HG03139 (cell line): ENCODE results near the gene BACE2.

Experiments
- ATAC-seq: cut with Tn5 transposase; IDR thresholded peaks from one replicate; pipeline ENCODE4 v1.9.1; 2021; ENCODE audit not compliant: unreplicated experiment

The BACE2 gene

DNA sequence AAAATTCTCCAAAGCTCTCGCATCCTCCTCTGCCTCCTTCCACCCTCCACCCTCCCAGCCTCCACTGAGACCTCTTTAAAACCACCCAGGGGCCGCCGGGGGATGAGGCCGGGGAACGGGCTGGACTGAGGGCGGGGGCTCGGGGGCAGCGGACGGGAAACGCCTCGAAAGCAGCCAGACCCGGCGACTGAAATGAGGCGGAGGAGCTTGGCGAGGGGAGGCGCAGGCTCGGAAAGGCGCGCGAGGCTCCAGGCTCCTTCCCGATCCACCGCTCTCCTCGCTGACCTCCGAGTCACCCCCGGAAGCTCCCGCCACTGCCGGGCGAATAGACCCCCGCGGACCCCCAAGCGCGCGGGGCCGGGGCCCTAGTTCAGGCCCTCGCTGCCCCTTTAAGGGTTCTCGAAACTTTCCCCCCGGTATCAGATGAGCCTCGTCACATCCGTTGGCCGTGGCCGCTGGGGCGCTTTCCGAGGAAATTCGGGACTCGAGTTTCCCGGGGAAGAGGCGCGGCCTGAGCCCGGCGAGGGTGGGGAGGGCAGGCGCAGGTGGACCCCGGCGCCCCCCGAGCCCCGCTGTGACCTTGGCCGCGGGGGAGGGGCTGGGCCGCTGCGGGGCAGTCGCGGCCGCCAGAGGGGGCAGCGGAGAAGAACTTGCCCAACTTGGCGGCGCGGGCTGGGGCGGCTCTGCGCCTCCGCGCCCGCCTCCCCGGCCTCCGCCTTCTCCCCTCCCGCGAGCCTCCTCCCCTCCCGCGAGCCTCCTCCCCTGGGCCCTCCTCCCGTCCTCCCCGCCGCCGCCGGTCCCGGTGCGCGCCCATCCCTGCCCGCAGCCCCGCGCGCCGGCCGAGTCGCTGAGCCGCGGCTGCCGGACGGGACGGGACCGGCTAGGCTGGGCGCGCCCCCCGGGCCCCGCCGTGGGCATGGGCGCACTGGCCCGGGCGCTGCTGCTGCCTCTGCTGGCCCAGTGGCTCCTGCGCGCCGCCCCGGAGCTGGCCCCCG is at the start of gene BACE2:
TSS of gene BACE2 (plus strand) at position 813 of the 995 bp plus-strand sequence. CDS start at position 917, 104 bp downstream.
- ATAC-seq: no peak

DNA sequence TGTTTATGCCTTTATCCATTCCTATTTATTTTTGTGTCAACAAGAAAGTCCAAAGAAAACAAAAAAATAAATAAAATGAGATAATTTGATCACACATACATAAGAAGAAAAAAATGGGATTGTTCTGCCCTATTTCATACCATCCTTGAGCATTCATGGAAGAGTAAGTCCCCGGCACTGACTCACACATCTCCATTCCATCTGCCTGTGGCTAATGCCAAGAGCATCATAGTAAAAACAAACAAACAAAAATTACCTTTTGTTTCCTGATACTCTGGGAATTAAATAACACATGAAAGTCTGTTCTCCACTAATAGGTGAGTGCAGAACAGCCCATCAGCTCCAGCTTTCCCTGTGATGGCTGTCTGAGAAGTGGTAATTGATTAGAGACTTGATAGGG is 48.1 kb upstream of the BACE2 start:
- ATAC-seq: no peak

DNA sequence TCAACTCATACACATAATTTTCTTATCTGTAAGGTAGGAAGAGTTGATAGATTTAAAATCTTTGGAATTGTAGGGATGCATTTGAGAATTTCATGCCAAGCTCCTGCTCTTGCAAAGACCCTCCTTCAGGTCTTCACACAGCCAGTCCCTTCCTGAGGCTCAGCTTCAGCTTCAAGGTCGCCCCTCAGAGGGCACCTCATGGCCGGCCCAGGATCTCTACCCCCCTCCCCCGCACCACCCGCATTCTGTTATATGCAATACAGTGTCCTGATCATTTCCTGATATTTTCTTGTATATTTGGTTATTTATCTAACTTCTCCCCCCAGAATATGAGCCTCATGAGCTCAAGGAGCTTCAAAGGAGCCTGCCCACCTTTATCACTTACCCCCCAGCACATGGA is 47.0 kb upstream of the BACE2 start:
- no peak for ATAC-seq

DNA sequence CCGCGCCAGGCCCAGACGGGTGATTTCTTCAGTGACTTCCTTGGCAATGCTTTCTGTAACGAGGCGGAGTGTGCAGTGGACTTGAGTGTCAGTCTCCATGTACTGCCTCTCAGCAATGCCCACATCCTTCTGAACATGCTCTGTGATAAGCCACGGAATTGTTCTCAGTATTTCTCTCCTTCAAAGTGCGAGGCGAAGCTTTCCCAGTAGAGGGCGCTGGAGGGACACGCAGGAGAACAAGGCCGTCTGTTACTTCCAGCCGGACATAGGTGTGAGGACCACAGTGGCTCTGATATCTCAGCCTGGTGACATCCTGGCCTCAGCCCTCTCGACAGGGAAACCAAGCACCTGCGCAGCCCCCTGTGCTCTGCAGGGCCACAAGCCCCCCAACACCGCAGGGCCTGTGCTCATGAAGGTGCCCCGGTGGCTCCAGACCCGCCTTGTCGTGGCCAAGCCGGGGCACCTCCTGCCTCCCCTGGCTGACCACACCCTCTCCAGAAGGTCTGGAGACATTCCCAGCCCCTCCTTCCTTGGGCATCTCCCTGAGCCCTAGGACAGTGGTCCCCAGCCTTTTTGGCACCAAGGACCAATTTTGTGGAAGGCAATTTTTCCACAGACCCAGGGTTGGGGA is 46.1 kb upstream of the BACE2 start:
- no peak for ATAC-seq

DNA sequence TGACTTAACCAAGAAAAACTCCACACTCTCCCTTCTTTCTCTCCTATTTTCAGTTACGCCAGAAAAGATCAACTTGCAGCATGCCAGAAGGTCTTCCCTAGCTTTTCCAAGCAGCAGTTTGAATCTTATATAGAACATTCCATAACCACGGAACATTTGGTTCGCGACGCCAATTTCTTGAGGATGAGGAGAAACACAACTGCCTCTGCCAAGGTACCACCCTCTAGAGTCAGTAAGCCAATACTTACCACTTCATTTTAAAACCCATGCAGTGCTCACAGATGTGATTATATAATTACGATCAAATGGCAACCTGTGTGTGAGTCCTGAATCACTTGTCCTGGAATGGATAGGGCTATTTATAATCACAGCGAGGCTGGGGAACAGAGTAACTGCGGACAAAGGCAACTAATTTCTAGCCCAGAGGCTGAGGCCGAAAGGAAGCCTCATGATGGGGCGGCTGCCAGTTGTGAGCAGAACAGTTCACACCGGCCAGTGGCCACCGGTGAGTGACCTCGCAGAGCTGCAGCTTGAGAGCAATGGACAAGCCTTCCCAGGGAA is 43.2 kb upstream of the BACE2 start:
- ATAC-seq: no peak

DNA sequence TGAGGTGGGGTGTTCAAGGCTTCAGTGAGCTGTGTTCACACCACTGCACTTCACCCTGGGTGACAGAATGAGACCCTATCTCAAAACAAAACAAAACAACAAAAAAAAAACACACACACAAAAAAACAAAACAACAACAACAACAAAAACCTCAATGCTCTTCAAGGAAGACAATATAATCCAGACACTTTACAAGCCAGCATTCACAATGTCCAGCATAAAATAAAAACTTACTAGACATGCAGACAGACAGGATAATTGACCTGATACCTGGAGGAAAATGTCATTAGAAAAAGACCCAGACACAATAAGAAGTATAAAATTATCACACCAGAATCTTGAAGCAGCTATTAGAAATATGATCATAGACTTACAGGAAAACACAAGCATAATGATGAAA is 39.0 kb upstream of the BACE2 start:
- no peak for ATAC-seq

DNA sequence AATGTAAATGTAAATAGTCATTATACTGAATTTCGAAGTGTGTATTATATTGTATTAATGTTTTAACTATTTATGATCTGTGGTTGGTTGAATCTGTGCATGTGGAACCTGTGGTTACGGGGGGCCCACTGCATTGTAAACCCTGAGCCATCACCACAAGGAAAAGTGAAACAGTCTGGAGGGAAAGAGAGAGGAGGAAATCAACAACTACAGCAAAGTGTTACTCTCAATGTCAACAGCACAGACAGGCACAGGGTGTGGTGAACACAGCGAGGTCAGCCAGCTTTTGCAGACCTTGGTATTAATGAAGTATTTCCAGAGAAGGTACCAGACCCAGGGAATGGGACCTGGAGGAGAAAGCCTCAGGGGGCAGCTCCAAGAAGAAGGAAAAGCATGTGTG is 37.1 kb upstream of the BACE2 start:
- no peak for ATAC-seq

DNA sequence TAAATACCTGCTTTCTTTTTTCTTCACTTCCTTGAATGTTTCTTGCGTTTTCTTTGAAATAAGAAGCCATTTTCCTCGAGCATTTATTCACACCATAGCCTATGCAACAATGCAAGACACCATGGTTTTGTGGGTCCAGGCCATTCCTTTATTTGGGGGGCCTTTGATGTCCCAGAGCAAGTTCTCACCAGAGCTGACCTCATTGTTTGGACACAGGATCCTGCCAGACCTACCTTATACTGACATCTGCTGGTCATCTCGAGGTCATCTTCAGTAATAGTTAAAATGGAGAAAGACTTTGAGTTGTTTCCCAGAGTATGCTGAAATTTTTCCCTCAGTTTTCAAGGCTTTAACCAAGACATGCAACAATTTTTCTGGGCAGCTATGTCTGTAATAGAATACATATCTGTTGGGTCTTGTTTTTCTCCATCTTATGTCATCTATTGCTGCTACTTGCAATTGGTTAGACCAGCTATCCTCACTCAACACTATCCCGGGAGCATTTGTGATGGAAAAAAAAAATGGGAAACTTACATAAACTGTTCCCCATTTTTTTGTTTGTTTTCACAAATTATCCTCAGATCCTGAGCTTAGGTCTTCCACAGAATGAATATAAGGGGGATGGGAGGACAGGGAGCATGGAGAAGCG is 34.0 kb upstream of the BACE2 start:
- no peak for ATAC-seq

DNA sequence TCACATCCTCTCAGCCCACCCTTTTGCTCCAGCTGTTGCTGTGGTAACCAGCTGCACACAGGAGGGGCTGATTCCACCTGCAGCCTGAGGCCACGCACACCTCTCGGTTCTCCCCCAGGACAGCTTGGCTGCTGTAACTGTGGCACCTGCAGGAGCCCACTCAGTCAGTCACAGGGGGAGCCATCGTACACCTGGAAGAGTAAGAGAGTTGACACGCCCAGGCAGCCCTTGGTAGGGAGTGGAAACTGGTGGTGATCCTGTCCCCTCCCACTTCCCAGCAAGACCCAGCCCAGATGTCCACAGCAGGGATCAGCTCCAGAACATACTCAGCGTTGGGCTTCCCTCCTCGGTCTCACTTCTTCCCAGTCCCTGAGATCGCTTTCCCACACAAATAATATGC is 32.2 kb upstream of the BACE2 start:
- ATAC-seq: no peak

DNA sequence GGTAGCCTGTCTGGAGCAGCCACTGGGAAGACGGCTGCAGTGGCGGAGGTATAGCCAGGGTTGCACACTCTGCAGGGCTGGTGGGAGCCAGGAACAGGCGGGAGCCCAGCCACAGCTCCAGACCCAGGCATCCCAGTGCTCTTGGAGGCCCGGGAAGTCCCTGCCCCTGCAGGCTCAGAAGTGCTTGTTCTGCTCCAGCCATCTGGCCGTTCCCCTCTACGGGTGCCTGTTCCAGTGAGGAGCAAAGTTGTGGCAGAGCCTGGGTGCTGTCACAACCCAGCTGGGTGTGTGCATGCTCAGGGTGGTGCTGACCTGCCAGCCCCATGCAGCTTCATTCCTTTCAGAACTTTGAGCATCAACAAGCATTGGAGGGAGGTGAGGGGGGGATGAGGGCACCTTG is 31.7 kb upstream of the BACE2 start:
- ATAC-seq: no peak

DNA sequence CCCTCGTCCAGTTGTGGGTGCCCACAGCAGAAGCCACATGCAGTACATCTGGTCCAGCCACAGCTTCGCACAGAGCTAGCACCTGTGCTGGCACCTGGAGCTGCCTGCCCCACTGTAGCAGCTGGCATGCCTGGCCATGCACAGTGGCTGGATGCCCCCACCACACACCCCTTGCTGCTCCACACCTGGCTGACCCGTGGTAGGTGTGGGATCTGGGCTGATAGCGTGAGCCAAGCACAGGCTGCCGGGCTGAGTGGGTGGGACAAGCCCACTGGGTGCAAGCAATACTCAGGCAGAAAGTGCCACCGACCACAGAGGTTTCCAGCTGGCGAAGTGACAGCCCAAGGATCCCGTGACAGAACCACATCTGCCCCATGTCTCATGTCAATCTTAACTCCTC is 30.6 kb upstream of the BACE2 start:
- ATAC-seq: no peak

DNA sequence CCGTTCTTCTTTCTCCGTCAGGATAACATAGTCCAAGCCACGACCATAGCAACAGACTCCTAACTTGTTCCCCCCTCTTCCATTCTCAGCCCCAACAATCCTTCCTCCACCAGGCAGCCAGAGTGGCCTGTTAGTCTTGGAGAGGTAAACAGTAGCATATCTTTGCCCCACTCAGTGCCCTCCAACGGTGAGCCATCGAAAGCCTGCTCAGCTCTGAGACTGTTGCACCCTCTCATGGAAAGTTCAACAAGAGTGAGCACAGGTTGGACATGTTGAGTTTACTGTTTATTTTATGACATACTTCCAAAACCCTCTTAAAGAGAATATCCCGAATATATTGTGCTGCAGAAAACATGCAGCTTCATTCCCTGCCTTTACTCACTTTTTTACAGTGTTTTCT is 30.1 kb upstream of the BACE2 start:
- ATAC-seq: no peak

DNA sequence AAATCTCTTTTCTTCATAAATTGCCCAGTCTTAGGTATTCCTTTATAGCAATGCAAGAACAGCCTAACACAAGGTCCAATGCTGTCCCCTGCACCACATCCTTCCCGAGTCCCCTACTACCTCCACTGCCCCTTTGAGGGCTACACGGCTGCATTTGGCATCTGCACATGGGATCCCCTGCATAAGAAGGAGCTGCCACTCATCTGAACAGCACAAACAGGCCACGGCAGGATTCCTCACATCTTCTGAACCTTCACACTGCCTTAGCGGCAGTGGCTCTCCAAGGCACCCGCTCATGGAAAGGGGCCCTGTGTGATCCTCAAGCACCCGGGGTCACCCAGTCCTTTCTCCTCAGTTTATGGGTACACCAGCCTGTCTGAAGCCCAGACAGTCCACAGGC is 29.2 kb upstream of the BACE2 start:
- ATAC-seq: no peak

DNA sequence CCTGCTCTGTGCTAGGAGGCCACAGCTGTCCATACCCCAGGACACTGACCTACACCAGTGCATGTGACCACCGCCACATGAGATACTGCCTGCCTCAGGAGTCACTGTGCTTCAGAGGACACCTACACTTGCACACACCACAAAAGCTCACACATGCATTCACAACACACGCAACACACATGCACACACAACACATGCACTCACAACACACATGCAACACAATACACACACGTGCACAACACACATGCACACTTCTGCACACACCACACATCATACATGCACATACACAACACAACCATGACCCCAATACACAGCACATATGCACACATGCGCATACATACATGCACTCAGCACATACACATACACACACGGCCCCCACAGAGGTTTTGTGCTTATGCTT is 28.7 kb upstream of the BACE2 start:
- no peak for ATAC-seq

DNA sequence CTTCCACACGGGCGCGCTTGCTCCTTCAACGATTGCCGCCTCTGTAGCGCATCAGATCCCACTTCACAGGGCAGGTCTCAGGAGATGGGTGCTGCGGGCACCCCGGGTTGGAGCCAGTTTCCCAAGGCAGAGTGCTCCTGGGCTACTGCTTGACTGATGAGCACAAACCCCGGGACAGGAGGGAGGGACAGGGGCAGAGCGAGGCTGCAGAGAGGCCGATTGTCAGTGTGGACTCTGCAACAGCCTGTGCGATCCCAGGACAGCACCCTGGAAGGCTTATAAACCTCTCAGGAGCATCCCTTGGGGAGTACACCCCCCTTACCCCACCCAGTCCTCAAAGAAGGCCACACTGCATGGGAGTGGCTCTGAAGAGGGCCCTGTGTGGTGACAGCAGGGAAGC is 28.0 kb upstream of the BACE2 start:
- no peak for ATAC-seq

DNA sequence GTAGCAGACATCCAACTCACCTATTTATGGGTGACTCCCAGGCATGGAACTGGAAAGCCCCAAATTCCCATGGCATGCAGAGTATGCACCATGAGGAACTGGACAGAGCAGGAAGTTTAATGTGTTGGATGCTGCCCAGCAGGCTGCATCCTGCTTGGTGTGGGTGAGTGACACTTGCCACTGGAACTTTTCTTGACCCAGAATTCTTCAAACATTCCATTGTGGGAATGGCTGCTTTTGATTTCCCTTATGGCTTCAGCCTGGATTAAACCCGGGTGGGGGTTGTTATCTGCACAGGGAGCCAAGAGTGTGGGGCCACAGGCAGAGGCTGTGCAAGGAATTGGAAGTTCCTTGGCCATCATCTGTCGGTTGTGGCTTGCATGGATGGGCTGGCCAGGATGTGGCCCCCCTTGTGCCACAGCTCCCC is 26.9 kb upstream of the BACE2 start:
- ATAC-seq: no peak

DNA sequence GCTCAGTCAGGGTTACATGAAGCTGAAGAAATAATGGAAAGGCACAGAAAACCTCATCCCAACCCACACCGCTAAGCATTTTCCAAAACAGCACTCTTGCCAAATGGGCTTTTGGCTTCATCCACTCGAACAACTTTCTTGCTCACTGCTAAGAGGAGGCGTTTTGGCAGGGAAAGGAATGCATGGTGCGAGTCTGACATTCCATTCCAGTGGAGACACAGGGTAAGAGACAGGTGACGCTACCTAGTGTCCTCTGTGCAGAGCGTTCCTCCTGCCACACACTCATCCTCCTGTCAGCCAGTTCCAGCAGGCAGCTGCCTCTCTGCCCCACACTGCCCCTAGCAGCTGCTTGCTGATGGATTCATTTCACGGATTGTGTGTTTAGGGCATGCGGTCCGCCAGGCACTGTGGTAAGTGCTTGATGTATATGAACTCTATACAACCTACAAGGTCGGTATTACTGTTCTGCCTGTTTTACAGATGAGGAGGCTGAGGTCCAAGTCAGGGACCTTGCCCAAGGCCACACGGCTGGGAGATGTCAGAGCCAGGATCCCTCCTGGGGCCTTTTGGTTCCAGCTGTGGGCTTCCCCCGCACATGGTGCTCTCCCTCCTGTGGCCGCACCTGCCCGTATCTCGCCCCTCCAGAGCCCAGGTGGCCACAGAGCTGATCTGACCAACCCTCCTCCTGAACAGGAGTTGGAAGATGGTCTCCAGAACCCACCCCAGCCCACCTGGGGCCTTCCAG is 25.7 kb upstream of the BACE2 start:
- no peak for ATAC-seq

DNA sequence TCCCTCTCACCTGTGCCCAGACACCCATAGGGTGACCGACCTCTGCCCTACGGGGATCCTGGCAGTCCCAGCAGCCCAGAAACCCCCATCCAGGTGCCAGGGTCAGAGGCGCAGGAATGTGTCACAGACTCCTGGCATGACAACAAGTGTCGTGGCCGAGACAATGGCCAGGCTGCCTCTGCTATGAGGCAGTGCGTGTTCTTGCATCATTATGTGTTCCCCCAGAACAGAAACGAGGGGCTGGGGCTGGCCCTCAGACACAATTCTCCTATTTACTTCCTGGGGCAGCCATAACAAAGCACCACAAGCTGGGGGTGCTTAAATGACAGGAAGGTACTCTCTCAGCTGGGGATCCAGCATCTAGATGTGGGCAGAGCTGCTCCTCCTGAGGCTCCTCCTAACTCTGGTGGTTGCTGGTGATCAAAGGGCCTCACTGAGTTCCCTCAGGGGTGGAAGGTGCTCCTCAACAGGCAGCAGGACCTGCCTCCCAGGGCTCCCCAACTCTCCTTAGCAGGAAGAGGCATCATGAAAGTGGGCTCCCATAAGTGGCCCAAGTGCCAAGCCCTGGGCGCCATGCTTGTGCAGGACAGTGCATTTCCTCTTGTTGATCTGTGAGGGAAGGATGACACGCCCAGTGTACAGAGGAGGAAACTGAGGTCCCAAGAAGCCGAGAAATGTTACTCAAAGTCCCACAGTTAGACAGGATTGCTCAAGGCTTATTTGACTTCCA is 24.2 kb upstream of the BACE2 start:
- no peak for ATAC-seq

DNA sequence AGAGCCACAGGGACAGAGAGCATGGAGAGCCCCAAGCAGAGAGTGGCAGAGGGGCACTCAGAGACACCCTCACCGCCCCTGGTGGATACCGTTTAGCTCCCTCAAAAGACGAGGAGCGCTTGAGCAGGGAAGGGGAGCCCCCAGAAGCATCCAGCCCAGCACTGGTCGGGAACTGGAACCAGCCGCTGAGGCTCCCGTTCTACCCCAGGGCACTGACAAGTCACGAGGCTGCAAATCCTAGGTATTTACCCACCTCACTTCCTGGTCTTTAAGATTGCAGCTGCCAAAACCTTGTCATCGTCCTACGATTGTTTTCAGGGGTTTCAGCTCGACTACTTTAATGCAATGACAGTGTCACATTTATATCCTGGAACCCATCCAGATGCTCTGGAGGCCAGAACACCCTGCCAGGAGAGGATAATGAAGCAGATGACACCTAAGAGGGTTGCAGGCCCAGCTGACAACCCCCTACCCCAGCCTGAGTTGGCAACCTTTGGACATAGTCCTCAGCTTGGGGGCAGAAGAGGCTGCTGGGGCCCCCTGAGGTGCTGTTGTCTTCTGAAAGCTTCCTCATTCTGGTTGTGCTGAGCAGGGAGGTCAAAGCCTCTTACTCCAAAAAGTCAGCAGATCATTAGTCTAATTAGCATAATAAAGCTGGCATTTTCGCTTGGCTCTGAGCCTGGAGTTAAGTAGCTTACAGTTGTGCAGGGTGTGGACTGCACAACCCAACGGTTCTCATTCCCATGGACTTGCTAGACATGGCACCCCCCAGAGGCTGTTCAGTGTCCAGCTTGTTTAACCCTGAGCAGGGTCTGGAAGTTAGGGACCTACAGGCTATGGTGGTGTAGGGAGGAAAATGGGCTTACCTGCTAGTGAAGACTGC is 20.6 kb upstream of the BACE2 start:
- ATAC-seq: no peak
